HepG2 (cell line): ENCODE results near the gene PEAK1.

Experiments used
- ATF4 ChIP-seq, 2 experiments: fragments of 450-650 bp in 1 of 2; sonication (generic) in 1 of 2; formaldehyde crosslinking; IDR thresholded peaks; 2 replicates each; pipeline versions ENCODE4 v1.5.0 to v1.8.0; 2020 to 2022; ENCODE audit warnings: mild to moderate bottlenecking in 1 of 2, missing genetic modification reagents in 1 of 2
- BHLHE40 ChIP-seq: IDR thresholded peaks from 2 replicates; pipeline ENCODE4 v1.6.1; 2011; ENCODE audit warnings: low read length, improper control_type of control experiment
- CHD2 ChIP-seq: IDR thresholded peaks from 2 replicates; pipeline ENCODE4 v1.6.1; 2011; ENCODE audit warnings: low read depth, low read length, improper control_type of control experiment
- EP300 ChIP-seq, 3 experiments: sonication (generic) in 1 of 3; formaldehyde crosslinking in 1 of 3; IDR thresholded peaks; 2 replicates each; pipeline versions ENCODE4 v1.5.1 to v1.6.1; 2011 to 2020; ENCODE audit warnings: low read depth in 2 of 3, low read length in 2 of 3, borderline replicate concordance in 1 of 3, improper control_type of control experiment in 1 of 3, mild to moderate bottlenecking in 1 of 3, missing genetic modification reagents in 1 of 3, moderate library complexity in 1 of 3
- FOSL2 ChIP-seq: sonication (generic); formaldehyde crosslinking; IDR thresholded peaks from 2 replicates; pipeline ENCODE4 v1.4.0; 2020; ENCODE audit warnings: missing genetic modification reagents
- POLR2AphosphoS5 ChIP-seq: IDR thresholded peaks from 2 replicates; pipeline ENCODE4 v1.6.1; 2012; ENCODE audit warnings: low read depth, low read length
- SNRNP70 ChIP-seq: fragments of 200-400 bp; formaldehyde crosslinking; IDR thresholded peaks from 2 replicates; pipeline ENCODE4 v1.6.1; 2017; ENCODE audit warnings: mild to moderate bottlenecking, low read depth, low read length, moderate library complexity
- STAT5B ChIP-seq: sonication (generic); formaldehyde crosslinking; IDR thresholded peaks from 2 replicates; pipeline ENCODE4 v1.4.0; 2020; ENCODE audit warnings: missing genetic modification reagents
- ZBTB21 ChIP-seq: sonication (generic); formaldehyde crosslinking; IDR thresholded peaks from 2 replicates; pipeline ENCODE4 v1.4.0; 2020; ENCODE audit warnings: missing genetic modification reagents
- TF ChIP-seq, protein P1 (sequence below): sonication (generic); formaldehyde crosslinking; IDR thresholded peaks from 2 replicates; pipeline ENCODE4 v1.5.0; 2020; ENCODE audit warnings: mild to moderate bottlenecking, missing genetic modification reagents, moderate library complexity
- TF ChIP-seq, protein P2 (sequence below): sonication (generic); formaldehyde crosslinking; IDR thresholded peaks from 2 replicates; pipeline ENCODE4 v1.5.1; 2020; ENCODE audit warnings: mild to moderate bottlenecking, missing genetic modification reagents, moderate library complexity

DNA sequence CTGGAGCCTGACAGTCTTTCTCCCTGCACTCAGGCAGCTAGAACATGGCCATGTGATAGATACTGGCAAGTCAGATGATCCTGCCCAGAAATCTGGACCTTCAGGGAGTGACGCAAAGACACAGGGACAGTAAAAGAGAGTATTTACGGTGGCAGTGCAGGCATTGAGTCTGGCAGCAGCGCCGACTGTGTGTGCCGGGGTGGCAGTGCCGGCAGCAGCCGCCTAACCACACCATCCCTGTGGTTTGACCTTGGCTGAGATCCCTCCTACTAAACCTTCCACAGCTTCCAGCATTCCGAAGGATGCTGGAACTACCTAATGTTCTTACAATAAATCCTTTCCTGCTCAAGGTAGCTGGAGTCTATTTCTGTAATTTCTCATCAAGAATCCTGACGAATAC lies 344.4 kb downstream of the PEAK1 start:
- TF ChIP-seq, protein P1, sequence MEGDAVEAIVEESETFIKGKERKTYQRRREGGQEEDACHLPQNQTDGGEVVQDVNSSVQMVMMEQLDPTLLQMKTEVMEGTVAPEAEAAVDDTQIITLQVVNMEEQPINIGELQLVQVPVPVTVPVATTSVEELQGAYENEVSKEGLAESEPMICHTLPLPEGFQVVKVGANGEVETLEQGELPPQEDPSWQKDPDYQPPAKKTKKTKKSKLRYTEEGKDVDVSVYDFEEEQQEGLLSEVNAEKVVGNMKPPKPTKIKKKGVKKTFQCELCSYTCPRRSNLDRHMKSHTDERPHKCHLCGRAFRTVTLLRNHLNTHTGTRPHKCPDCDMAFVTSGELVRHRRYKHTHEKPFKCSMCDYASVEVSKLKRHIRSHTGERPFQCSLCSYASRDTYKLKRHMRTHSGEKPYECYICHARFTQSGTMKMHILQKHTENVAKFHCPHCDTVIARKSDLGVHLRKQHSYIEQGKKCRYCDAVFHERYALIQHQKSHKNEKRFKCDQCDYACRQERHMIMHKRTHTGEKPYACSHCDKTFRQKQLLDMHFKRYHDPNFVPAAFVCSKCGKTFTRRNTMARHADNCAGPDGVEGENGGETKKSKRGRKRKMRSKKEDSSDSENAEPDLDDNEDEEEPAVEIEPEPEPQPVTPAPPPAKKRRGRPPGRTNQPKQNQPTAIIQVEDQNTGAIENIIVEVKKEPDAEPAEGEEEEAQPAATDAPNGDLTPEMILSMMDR, result 0 out of 2 replicates have a peak, but pooled peaks have one; percentile 14
- TF ChIP-seq STAT5B (CRISPR knock-in tag) (no peak), ZBTB21 (CRISPR knock-in tag) (no peak), POLR2AphosphoS5 (no peak), ATF4 (CRISPR knock-in tag; IDR thresholded peaks at IDR 0.05) (no peak), CHD2 (no peak), EP300 (IDR thresholded peaks at IDR 0.05; ENCODE audit: low read depth in 2 of 2, low read length in 2 of 2) (no peak), EP300 (CRISPR knock-in tag; IDR thresholded peaks at IDR 0.05; ENCODE audit: borderline replicate concordance) (no peak), SNRNP70 (no peak), BHLHE40 (no peak), FOSL2 (no peak)
- TF ChIP-seq, protein P2, sequence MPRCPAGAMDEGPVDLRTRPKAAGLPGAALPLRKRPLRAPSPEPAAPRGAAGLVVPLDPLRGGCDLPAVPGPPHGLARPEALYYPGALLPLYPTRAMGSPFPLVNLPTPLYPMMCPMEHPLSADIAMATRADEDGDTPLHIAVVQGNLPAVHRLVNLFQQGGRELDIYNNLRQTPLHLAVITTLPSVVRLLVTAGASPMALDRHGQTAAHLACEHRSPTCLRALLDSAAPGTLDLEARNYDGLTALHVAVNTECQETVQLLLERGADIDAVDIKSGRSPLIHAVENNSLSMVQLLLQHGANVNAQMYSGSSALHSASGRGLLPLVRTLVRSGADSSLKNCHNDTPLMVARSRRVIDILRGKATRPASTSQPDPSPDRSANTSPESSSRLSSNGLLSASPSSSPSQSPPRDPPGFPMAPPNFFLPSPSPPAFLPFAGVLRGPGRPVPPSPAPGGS (CRISPR knock-in tag), result no peak
